ENCODE measurements around the gene TRABD.
"Not testable (repeated sequence)": the region's sequence is repeated elsewhere in the genome, so short reads cannot be mapped to it uniquely, and the experiment has no call there.

Gene TRABD

DNA sequence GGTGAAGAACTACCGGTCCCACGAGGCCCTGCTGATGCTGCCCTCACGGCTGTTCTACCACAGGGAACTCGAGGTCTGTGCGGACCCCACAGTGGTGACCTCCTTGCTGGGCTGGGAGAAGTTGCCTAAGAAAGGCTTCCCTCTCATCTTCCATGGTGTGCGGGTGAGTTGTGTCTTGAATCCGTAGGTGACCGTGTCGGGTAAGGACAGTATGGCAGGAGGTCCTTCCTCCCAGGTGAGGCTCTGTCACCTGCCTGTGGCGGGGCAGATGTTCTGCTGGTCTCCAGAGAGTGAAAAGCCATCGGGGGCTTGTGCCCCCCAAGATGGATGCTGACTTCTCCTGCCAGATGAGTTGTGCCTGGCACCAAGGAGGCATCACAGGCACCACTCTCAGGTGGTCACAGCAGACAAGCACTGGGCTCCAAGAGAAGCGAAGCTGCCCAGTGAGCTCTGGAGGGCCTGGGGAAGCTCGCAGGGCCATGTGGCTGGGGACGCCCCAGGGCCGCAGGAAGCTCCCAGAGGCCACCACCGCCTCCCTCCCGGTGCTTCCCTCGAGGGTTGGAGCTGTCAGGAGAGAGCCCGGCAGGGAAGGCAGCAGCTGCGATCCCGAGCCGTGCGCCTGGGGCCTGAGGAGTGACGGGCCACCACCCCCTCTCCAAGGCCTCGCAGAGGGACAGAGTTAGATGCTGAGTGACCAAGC, 32.5 kb upstream of the TRABD start:
- DNase-seq, result no peak

DNA sequence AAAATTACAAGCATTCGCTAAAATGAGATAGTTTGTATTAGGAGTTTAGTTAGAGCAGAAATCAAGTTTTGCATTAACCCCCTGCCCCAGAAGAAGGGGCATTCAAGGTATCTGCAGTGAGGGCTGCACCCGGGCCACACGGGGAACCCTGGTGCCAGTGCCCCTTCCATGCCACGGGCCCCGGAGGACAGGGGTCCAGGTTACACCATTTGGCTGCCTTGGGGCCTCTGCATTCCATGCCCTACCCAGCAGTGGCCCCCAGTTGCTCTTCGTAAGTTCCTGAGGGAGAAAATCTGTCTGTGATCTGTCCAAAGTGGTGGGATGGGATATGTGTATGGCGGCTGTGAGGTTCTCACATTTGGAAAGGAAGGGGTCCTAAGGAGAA, 32.0 kb upstream of the TRABD start:
- no peak for DNase-seq

DNA sequence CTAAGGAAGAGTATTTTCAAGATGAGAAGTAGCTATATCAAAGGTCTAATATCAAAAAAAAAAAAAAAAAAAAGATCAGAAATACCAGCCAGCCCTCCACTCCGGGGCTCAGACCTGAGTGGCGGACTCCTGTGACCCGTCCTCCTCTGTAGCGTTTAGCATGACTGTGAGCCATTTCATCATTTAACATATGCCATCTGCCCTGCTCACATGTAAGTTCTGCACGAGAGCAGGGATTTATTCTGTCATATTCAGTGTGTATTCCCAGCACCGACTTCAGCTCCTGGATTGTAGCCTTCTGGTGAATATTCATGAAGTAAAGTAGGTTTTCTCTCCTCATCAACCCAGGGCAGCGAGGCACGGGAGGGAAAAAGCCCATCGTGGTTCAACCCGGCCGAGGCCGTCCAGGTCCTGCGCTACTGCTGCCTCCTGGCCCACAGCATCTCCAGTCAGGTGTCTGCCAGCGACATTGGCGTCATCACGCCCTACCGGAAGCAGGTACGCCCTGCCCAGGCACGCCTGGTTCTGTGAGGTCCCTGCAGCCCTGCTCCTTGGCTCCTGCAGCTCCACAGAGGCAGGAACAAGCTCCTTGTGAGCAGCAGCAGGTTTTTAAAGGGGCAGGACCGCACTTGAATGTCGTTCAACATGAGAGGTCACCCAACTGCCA, 27.9 kb upstream of the TRABD start:
- DNase-seq, result no peak

DNA sequence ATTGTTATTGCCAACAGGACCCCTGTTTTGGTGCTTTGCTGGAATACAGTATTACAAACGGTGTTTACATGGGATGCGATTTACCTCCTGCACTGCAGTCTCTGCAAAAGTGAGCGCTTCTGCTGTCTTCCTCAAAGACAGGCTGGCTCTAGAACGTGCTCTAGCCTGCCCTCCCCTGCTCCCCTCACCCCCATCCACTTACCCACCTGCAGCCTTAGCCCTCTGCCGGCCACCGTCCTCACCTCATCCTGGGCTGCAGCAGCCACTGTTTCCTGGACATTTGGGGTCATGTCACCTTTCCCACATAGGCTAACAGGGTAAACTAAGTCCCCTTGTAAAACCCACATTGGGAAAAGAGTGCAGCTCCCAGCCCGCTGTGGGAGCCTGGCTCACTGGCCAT, 24.8 kb upstream of the TRABD start:
- no peak for DNase-seq

DNA sequence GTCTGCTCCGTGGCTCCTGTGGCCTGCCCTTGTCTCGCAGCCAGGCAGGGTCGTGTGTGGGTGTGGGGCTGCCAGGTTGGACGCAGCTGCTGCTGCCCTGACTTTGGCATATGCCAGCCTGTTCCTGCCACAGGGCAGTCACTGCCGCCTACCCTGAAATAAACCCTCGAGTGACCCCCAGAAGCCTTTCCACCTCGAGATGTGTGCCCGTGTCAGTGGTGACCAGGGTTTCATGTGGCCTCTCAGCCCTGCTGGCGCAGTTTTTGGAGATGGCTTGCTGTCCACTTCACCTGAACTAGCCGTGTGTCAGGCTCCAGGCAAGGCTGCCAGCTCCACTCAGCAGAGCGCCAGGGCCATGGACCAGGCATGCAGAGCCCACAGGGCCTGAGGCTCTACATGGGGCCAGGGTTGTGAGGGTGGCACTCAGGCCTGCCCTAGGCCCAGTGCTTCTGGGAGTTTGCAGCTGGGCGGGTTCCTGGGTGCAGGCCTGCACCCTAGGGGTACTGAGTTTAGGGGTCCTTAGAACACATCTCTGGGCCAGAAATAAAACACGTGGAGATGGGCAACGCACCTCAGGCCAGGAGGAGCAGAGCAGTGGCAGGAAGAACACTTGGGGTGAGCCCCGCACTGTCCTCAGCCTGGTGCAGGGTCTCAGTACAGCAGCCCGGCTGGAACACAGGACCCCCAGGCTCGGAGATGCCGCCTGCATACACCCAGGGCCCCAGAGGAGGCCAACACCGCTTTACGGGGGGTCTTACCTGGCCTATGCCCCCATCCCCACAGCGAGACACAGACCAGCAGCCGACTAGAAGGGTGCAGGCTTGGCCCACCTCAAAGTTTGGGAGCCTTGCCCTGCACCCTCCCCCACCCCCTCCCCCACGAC, 24.0 kb upstream of the TRABD start:
- no peak for DNase-seq

DNA sequence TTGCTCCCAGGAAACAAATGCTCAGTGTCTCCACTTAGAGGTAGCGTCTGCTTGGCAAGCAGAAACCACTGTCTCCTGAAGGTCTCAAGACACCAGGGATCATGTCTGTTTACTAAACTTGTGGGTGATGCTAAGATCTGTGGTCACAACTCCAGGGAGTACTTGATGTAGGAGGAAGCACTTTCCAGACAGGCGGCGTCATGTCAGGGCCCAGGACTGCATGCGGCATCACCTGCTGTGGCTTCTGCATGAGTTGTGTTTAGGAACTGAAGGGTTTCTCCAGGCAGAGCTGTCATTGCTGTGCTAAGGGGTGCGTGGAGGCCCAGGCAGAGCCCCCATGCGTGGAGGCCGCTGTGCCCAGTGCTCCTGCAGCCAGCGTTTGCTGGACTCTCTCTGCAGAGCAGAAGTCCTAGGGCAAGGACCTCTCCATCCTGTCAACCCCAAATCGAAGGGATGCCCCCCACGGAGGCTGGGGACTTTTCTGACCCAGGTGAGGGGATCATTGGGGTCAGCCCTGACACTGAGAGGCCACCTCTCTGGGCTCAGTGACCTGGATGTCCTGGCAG, 23.2 kb upstream of the TRABD start:
- no peak for DNase-seq

DNA sequence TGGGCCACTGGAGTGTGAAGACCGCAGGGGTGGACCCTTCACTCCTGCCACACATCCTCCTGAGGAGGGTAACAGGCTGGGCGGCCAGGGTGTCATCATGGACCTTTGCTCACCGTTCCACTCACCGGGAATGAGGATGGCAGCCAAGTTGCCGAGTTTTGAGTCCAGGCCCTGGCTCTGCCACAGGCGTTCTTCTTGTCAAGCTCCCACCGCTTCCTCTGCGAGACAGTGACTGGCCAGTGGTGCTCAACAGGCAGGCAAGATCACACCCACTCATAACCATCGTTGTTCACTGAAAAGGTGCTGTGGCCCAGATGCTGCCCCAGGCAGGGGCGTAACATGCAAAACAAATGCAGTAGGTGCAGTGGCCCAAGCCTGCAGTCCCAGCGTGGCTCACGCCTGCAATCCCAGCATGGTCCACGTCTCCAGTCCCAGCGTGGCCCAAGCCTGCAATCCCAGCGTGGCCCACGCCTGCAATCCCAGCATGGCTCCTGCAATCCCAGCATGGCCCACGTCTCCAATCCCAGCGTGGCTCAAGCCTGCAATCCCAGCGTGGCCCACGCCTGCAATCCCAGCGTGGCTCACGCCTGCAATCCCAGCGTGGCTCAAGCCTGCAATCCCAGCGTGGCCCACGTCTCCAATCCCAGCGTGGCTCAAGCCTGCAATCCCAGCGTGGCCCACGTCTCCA, 20.1 kb upstream of the TRABD start:
- no peak for DNase-seq

DNA sequence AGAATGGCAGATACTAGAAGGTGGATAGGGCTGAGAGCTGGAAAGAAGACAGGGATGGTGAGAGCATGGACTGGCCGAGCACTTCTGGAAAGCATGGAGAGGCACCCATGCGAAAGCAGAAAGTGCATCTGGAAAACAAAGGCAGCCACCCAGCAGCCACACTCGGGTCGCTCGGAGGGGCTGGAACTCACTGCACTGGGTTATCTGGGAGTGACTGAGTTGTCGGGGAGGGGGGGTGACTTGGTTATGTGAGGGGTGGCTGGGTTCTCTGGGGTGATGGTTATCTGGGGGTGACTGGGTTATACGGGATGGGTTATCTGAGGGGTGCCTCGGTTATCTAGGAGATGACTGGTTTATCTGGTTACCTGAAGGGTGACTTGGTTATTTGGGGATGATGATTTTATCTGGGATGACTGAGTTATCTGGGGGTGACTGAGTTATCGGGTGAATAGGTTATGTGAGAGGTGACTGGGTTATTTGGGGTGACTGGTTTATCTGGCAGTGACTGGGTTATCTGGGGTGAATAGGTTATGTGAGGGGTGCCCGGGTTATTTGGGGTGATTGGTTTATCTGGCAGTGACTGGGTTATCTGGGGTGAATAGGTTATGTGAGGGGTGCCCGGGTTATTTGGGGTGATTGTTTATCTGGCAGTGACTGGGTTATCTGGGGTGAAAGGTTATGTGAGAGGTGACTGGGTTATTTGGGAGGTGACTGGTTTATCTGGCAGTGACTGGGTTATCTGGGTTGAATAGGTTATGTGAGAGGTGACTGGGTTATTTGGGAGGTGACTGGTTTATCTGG, 17.8 kb upstream of the TRABD start:
- no peak for DNase-seq

DNA sequence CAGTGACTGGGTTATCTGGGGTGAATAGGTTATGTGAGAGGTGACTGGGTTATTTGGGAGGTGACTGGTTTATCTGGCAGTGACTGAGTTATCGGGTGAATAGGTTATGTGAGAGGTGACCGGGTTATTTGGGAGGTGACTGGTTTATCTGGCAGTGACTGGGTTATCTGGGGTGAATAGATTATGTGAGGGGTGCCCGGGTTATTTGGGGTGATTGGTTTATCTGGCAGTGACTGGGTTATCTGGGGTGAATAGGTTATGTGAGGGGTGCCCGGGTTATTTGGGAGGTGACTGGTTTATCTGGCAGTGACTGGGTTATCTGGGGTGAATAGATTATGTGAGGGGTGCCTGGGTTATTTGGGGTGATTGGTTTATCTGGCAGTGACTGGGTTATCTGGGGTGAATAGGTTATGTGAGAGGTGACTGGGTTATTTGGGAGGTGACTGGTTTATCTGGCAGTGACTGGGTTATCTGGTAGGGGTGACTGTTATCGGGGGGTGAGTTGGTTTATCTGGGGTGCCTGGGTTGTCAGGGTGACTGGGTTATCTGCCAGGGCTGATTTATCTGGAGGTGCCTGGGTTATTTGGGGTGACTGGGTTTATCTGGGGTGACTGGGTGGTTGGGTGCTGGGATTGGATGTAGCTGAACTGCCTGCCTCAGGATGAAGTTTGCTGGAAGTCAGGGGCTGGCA, 17.1 kb upstream of the TRABD start:
- not testable (repeated sequence) for DNase-seq

DNA sequence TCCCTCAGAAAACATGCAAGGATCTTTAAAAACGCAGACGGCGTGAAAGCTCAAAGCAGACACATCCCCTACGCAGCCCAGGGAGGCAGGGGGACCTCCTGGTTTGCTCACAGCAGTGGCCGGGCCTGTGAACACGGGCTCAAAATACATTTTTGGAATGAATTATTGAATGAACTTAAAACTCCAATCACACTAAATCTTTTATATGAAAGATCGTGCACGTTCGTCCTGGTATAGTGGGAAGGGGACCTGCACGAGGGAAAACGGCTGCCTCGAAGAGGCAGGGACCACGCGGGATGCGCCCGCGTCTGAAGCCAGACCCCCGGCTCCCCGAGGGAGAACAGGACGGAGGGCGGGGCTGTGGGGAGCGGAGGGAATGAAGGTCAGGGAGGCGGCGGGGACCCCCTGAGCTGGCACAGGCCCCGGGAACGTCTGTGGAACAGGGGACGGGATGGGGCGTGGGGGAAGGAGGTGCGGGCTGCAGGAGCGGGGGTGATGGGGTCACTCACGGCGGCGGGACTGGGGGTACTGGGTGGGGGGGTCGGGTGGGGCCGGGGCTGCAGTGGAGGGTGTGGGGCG, 16.4 kb upstream of the TRABD start:
- no peak for DNase-seq

DNA sequence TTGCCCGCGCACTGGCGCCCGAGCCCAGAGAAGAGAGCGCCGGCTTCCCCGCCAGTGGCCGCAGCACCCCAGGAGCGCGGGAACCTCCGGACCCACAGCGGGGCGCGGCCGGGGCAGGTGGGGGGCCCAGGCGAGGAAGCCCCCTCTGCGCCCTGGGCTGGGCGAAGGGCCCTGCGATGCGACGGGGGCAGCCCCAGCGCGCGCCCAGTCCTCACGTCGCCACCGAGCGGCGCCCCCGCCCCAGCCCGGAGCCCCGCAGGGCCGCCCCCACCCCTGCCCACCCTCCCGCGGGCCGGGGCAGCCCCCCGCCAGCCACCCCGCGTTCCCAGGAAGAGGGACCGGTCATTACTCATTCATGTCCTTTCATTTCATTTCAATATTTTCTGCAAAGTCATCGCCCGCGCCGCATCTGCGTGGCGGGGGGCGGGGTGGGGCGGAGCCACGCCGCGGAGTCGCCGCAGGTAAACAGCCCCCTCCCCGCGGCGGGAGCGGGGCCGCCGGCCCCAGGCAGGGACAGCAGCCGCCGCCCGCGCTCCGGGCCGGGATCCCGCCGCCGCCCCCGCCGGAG, 15.9 kb upstream of the TRABD start:
- no peak for DNase-seq

DNA sequence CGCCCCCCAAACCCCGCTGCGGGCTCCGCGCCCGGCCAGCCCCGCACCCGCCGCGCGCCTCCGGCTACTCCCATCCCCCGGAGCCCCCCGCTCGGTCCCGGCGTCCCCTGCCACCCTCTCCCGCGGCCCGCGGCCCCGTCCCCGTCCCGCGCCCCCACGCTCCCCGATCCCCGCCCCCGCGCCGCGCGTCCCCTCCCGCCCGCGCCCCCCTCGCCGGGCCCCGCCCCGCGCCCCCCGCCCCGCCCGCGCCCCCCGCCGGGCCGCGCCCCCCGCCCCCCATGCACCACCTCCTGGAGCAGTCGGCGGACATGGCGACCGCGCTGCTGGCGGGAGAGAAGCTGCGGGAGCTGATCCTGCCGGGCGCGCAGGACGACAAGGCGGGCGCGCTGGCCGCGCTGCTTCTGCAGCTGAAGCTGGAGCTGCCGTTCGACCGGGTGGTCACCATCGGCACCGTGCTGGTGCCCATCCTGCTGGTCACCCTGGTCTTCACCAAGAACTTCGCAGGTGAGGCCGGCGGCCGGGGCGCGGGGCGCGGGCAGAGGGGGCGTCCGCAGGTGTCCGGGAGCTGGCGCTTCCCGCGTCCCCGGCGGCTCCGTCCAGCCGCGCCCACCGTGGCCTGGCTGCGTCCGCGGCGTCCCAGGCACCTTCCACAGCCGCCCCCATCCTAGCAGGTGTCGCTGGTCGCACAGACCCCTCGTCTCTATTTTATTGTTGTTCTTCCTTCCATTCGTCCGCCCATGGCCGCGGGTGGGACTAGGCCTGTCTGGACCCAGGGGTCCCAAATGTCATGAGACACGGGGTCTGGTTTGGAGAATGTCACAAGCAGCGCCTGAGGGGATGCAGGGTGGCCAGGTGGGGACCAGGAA, 15.0 kb upstream of the TRABD start, which contains the start of gene PANX2:
TSS of gene PANX2 (plus strand) at position 279 of the 866 bp plus-strand sequence. CDS start at position 279, 0 bp downstream.
- DNase-seq, result no peak

DNA sequence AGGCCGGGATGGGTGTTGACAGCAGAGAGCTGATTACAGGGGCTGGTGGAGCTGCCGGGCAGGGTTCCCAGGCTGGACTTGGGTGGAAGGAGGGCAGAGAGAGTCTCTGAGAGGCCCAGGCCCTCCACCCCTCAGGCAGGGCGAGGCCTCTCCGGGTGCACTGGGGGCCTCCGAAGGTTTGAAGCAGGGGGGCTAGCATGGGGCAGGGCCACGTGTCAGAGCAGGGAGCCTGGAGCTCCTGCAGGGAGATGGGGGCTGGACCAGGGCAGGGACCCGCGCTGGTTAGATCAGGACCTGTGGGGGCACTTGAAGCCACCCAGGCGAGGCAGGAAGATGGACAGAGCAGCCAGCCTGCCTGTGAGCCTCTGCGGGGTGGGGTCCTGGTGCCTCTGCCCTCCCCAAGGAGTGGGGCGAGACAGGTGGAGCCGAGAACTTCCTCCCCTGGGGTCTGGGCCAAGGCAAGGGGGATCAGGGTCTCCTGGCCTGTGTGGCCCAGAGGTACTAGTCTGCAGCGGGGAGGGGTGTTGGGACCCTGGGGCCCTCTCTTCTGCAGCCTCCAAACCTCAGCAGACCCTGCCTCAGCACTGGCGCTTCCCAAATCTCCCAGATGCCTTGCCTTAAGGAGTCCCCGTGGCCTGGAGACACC, 14.3 kb upstream of the TRABD start:
- no peak for DNase-seq

DNA sequence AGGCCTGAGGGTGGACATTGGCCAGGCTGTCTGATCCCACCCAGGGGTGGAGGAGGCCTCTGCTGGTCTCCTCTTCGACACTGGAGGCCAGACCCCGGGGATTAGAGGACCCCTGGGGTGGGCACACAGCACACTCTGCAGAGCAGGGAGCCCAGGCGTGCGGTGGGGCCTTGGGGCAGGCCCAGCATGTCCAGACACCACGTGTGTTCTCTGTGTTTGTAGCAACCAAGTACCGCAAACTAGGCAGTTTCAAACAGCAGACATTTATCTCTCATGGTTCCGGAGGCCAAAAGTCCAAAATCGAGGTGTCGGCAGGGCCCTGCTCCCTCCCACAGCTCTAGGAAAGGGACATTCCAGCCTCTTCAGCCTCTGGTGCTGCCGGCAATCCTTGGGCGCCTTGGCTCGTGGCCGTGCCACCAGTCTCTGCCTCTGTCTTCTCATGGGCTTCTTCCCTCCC, 13.7 kb upstream of the TRABD start:
- DNase-seq, result no peak

DNA sequence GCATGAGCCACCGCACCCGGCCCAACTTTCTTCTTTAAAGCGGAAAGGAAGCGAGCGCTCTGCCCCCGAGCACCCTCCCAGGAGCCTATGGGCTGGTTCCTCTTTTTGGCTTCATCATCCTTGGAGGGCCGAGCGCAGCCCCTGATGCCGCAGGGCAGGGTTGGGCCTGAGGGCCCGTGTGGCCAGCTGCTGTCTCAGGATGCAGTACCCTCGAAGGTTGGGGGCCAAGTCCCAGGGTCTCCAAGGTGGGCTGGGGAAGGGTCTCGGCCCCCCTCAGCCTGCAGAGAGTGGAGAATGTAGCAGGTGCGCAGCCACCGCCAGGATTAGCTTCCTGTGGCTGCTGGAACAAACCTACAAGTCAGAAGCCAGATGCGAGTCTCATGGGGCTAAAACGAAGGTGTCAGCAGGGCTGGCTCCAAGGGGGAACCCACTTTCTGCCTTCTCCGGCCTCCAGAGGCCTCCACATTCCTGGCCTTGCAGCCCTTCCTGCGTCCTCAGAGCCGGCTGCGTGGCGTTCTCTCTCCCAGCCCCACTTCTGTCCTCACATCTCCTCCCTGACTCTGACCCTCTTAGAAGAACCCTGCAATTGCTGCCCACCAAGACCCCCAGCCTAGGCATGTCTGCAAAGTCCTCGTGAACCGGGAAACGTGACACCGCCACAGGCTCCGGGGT, 12.3 kb upstream of the TRABD start:
- no peak for DNase-seq

DNA sequence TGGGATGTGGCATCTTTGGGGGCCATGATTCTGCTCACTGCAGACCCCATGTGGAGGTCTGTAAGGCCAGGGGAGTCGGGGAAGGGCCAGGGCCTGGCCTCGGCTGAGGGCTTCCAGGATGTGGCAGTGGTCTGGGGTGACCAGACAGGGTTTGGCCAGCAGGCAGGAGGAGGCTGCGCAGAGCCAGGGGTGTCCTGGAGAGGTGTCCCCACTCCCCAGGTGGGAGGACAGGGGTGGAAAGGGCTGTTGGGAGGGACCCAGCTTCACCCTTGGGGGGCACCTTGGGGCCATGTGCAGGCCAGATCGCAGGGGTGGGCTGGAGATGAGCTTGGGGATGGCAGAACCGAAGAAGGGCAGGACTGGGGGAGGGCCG, 11.7 kb upstream of the TRABD start:
- DNase-seq, result no peak

DNA sequence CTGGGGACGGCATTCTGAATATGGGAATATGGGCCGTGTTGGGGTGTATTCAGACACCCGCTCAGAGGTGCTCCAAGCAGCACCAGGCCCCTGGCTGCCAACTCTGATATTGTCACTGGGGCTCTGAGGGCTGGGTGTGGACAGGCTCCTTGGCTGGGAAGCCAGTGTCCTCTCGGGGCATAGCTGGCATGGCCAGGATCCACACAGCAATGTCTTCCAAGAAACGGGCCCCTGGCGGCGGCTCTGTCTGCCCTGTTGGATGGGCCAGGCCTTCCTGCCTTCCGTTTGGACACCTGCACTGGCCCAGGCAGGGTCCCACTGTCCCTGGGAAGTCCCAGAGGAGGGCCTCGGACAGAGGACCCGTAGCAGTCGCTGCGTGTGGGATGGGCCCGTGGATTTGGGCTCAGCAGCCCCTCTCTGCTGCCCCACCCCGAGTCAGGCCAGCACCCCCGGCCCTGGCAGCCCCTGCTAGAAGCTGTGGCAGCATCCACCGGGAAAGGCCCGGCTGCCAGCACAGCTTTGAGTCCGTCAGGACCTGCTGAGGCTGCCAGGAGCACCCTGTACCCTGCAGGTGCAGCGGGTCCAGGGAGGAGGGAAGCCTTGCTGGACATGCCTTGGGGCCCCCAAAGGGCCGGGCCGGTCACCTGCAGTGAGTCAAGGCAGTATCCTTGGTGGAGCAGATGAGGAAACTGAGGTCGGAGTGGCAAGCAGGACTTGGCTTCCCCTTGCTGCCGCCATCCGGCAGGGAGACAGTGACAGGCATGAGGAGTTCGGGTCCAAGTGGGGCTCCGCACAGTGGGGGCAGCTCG, 11.1 kb upstream of the TRABD start:
- DNase-seq, result no peak

DNA sequence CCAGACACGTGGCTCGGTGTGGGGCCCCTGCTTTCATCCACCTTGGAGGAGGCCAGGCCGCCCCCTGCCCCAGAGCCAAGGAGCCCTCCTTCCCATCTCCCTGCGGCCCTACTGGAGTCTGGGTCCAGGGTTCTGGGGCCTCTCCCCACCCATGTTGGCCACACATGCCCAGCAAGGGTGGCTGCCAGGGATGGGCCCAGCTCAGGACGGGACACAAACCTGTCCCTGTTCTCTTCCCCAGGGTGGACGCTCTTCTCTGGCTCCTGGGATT, 10.6 kb upstream of the TRABD start:
- no peak for DNase-seq
